HG02642 (cell line): Measurements from ENCODE around the gene CCZ1B.
"Not testable (repeated sequence)": the region's sequence is repeated elsewhere in the genome, so short reads cannot be mapped to it uniquely, and the experiment has no call there.

Experiments
- ATAC-seq: cut with Tn5 transposase; IDR thresholded peaks from one replicate; pipeline ENCODE4 v1.9.1; 2021; ENCODE audit warnings: mild to moderate bottlenecking; ENCODE audit not compliant: unreplicated experiment, poor library complexity

CCZ1B gene

DNA sequence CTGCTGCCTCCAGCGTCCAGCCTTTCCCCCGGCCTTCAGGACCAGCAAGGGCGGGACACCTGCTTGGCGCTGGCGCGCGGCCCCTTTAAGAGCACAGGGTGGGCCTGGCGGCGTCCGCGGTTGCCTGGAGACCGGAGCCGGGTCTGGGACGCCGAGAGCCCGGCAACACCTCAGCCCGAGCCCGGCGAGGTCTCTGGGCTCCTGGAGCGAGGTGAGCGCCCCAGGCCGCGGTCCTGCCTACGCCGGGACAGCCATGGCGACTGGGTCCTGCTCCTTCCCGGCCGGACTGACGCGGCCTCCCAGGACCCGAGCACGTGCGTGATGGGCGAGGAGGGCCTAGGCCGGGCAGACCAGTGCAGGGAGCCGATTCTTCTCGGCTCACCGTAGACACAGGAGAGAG lies 72.1 kb downstream of the CCZ1B start, which contains the start of gene RSPH10B2:
Gene RSPH10B2, plus strand, starts transcription at position 140 of the 400 bp plus-strand sequence. CDS start 3,575 bp downstream, outside the sequence.
- not testable (repeated sequence) for ATAC-seq

- not testable (repeated sequence) for ATAC-seq
Measured at GRCh38 chr7:6750173-6750572, 75.9 kb downstream of the CCZ1B start.

- ATAC-seq = not testable (repeated sequence)
Measured at GRCh38 chr7:6749335-6749734, 76.7 kb downstream of the CCZ1B start.
